GM18520 (cell line): ENCODE measurements around the gene PTMA.
"Not testable (repeated sequence)": the region's sequence is repeated elsewhere in the genome, so short reads cannot be mapped to it uniquely, and the experiment has no call there.

Source experiments
- ATAC-seq: cut with Tn5 transposase; IDR thresholded peaks from one replicate; pipeline ENCODE4 v1.9.1; 2021; ENCODE audit not compliant: unreplicated experiment

Gene PTMA

GRCh38 chr2:231749016-231749415 lies 40.7 kb downstream of the PTMA start:
- not testable (repeated sequence) for ATAC-seq

DNA sequence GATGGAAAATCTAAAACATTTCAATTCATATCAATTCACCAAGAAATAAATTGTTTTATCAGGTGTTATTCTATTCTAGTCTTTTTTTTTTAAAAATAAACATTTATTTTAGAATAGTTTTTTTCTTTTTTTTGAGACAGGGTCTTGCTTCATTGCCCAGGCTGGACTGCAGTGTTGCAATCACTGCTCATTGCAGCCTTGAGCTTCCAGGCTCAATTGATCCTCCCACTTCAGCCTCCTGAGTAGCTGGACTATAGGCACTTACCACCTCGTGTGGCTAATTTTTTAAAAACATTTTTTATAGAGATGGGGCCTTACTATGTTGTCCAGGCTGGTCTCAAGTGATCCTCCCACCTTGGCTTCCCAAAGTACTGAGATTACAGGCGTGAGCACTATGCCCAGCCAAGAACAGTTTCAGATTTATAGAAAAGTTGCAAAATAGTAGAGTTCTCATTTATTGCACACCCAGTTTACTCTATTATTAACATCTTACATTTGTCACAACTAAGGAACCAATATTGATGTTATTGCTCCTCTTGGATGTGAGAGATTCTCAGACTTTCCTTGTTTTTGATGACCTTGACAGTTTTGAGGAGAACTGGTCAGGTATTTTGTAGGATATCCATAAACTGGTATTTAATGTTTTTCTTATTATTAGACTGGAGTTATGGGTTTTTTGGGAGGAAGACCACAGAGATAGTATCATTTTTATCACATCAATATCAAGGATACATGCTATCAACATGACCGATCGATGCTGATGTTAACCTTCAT lies 42.9 kb downstream of the PTMA start:
- no peak for ATAC-seq

- ATAC-seq = no peak
These were observed 43.7 kb downstream of the PTMA start for GRCh38 chr2:231752061-231752460.

GRCh38 chr2:231761735-231762134 lies 53.4 kb downstream of the PTMA start:
- no peak for ATAC-seq
